ENCODE results near the gene C1RL.

DNA sequence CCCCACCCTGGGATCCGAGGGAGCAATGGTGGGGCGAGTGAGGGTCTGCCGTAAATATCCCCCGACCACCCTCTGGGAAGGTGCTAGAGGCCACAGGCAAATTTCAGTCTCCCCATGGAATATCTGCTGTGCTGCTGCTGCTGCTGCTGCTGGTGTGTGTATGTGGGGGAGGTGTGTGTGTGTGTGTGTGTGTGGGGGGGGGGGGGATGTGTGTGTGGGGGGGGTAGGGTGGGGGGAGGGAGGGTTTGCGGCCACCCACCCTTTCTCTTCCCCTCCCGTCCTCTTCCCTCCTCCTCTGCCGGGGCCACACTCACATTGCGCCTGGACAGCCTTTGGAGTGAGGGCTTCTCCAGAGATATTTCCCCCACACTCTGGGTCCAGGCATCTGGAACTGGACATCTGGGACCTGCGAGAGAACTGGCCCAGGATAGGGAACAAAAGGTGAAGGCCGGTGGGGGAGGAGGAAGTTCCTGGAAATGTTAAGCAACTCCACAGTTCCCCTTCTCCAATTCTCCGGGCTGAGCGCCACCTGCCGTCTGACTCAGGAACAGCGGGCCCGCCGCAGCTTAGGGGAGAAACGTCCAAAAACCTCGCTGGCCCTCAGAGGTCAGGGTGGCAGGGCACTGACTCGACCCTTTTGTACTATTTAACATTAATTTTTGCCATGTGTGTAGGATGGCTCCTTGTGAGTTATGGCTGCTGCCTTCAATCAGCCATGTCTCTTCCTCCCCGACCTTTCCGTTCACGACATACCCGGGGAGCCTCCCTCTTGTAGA, at the start of gene C1RL:
- TF ChIP-seq EP300 (IDR thresholded peaks at IDR 0.05), result peak; percentile 33
- no peak for TF ChIP-seq POLR2A (IDR thresholded peaks at IDR 0.05)
- TF ChIP-seq POLR2AphosphoS5 (IDR thresholded peaks at IDR 0.05), result peak in 2 of 3 donors; percentile 81 to 84
- TF ChIP-seq, protein P1, sequence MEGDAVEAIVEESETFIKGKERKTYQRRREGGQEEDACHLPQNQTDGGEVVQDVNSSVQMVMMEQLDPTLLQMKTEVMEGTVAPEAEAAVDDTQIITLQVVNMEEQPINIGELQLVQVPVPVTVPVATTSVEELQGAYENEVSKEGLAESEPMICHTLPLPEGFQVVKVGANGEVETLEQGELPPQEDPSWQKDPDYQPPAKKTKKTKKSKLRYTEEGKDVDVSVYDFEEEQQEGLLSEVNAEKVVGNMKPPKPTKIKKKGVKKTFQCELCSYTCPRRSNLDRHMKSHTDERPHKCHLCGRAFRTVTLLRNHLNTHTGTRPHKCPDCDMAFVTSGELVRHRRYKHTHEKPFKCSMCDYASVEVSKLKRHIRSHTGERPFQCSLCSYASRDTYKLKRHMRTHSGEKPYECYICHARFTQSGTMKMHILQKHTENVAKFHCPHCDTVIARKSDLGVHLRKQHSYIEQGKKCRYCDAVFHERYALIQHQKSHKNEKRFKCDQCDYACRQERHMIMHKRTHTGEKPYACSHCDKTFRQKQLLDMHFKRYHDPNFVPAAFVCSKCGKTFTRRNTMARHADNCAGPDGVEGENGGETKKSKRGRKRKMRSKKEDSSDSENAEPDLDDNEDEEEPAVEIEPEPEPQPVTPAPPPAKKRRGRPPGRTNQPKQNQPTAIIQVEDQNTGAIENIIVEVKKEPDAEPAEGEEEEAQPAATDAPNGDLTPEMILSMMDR (IDR thresholded peaks at IDR 0.05), result peak; percentile 93 to 99

All from suprapubic skin (tissue), 4 donors.